HepG2 (cell line): ENCODE measurements around the gene FGF19. TPM values are rescaled to one million over a fixed set of nuclear protein-coding genes. Genes with fewer than 3 reads are reported as not detected.

ENCODE experiments used
- BATF2 ChIP-seq: sonication (generic); formaldehyde crosslinking; IDR thresholded peaks from 2 replicates; pipeline ENCODE4 v1.8.0; 2022; ENCODE audit warnings: mild to moderate bottlenecking, missing genetic modification reagents, moderate library complexity
- BRF2 ChIP-seq: sonication (generic); formaldehyde crosslinking; IDR thresholded peaks from 2 replicates; pipeline ENCODE4 v1.8.1; 2022; ENCODE audit warnings: mild to moderate bottlenecking, missing genetic modification reagents
- CERS6 ChIP-seq: sonication (generic); formaldehyde crosslinking; IDR thresholded peaks from 2 replicates; pipeline ENCODE4 v1.5.0; 2020; ENCODE audit warnings: missing genetic modification reagents
- DMAP1 ChIP-seq: IDR thresholded peaks from 2 replicates; pipeline ENCODE4 v1.6.1; 2016
- ELF1 ChIP-seq: sonication (generic); formaldehyde crosslinking; IDR thresholded peaks from 2 replicates; pipeline ENCODE4 v1.4.0; 2020; ENCODE audit warnings: missing genetic modification reagents
- ELK4 ChIP-seq: sonication (generic); formaldehyde crosslinking; IDR thresholded peaks from 2 replicates; pipeline ENCODE4 v1.9.0; 2021; ENCODE audit warnings: missing genetic modification reagents, borderline replicate concordance
- FOXJ3 ChIP-seq: sonication (generic); formaldehyde crosslinking; IDR thresholded peaks from 2 replicates; pipeline ENCODE4 v1.4.0; 2020; ENCODE audit warnings: missing genetic modification reagents, mild to moderate bottlenecking, borderline replicate concordance
- HOXA5 ChIP-seq: sonication (generic); formaldehyde crosslinking; IDR thresholded peaks from 2 replicates; pipeline ENCODE4 v1.4.0; 2020; ENCODE audit warnings: missing genetic modification reagents
- NR2F1 ChIP-seq, 2 experiments: fragments of 450-650 bp in 1 of 2; formaldehyde crosslinking in 1 of 2; IDR thresholded peaks; 2 replicates each; pipeline versions ENCODE4 v1.5.0 to v1.6.1; 2016 to 2020; ENCODE audit warnings: mild to moderate bottlenecking in 1 of 2, missing compliant biosample characterization in 1 of 2, missing genetic modification reagents in 1 of 2, moderate library complexity in 1 of 2
- RBM39 ChIP-seq: fragments of 200-400 bp; formaldehyde crosslinking; IDR thresholded peaks from one replicate; pipeline ENCODE4 v1.6.1; 2018; ENCODE audit warnings: antibody characterized with exemption, mild to moderate bottlenecking, low read depth, low read length; ENCODE audit not compliant: poor library complexity, severe bottlenecking
- RNF2 ChIP-seq: fragments of 450-650 bp; conservative IDR thresholded peaks from 2 replicates; pipeline ENCODE4 v1.6.1; 2016; ENCODE audit warnings: low read depth
- SETDB1 ChIP-seq: sonication (generic); formaldehyde crosslinking; IDR thresholded peaks from 2 replicates; pipeline ENCODE4 v1.5.1; 2020; ENCODE audit warnings: missing genetic modification reagents, mild to moderate bottlenecking, borderline replicate concordance
- SMC3 ChIP-seq: IDR thresholded peaks from 2 replicates; pipeline ENCODE4 v1.6.1; 2011; ENCODE audit warnings: low read length, improper control_type of control experiment
- SP4 ChIP-seq: sonication (generic); formaldehyde crosslinking; IDR thresholded peaks from 2 replicates; pipeline ENCODE4 v1.8.1; 2023; ENCODE audit warnings: mild to moderate bottlenecking, missing genetic modification reagents
- SP5 ChIP-seq: IDR thresholded peaks from 2 replicates; pipeline ENCODE4 v1.6.1; 2016; ENCODE audit warnings: low read depth, borderline replicate concordance
- STAT6 ChIP-seq: sonication (generic); formaldehyde crosslinking; IDR thresholded peaks from 2 replicates; pipeline ENCODE4 v1.4.0; 2020; ENCODE audit warnings: missing genetic modification reagents, mild to moderate bottlenecking, borderline replicate concordance
- TEF ChIP-seq: sonication (generic); formaldehyde crosslinking; IDR thresholded peaks from 2 replicates; pipeline ENCODE4 v1.5.0; 2020; ENCODE audit warnings: missing genetic modification reagents
- ZMYM4 ChIP-seq: sonication (generic); formaldehyde crosslinking; IDR thresholded peaks from 2 replicates; pipeline ENCODE4 v1.8.1; 2023; ENCODE audit warnings: mild to moderate bottlenecking, missing genetic modification reagents
- ZNF30 ChIP-seq: sonication (generic); formaldehyde crosslinking; IDR thresholded peaks from 2 replicates; pipeline ENCODE4 v1.5.0; 2020; ENCODE audit warnings: mild to moderate bottlenecking, missing genetic modification reagents
- ZNF510 ChIP-seq: sonication (generic); formaldehyde crosslinking; IDR thresholded peaks from 2 replicates; pipeline ENCODE4 v1.4.0; 2020; ENCODE audit warnings: low read depth, mild to moderate bottlenecking, missing genetic modification reagents
- ZNF557 ChIP-seq: sonication (generic); formaldehyde crosslinking; IDR thresholded peaks from 2 replicates; pipeline ENCODE4 v1.4.0; 2020; ENCODE audit warnings: missing genetic modification reagents
- ZNF773 ChIP-seq: sonication (generic); formaldehyde crosslinking; IDR thresholded peaks from 2 replicates; pipeline ENCODE4 v1.4.0; 2020; ENCODE audit warnings: missing genetic modification reagents, borderline replicate concordance
- ZSCAN12 ChIP-seq: sonication (generic); formaldehyde crosslinking; IDR thresholded peaks from 2 replicates; pipeline ENCODE4 v1.9.0; 2021; ENCODE audit warnings: mild to moderate bottlenecking, missing genetic modification reagents
- polyA plus RNA-seq, 8 experiments: library from polyadenylated mRNA; depleted of rRNA in 3 of 8; stranded (reverse) in 7 of 8; unstranded in 1 of 8; fragments of >200 nt; fragmentation: Illumina TruSeq in 4 of 8; extraction: Trizol in 4 of 8; gene quantifications; 2 replicates each; pipeline versions ENCODE4 v1.2.1 to v1.2.3, GENCODE V29; 2011 to 2016; ENCODE audit warnings: low read depth in 4 of 8, missing spikeins in 1 of 8, mixed read lengths in 1 of 8; ENCODE audit not compliant: insufficient read depth in 1 of 8
- total RNA-seq, 5 experiments: library from RNA; depleted of rRNA; stranded (reverse); fragments of >200 nt; fragmentation: Illumina TruSeq; extraction: Trizol; gene quantifications; 2 replicates each; pipeline ENCODE4 v1.2.3, GENCODE V29; 2016; ENCODE audit warnings: low read depth in 1 of 5

FGF19 gene
- total and polyA plus RNA-seq, 2 of the 13 experiments (the other 11 are each of a cell fraction or from before 2014, with no cell fraction given), result 0.07 TPM; not detected in 1

- TF ChIP-seq SETDB1 (CRISPR knock-in tag) (no peak), HOXA5 (CRISPR knock-in tag) (0 out of 2 replicates have a peak, but pooled peaks have one; percentile 26), SP4 (CRISPR knock-in tag) (peak; percentile 58; the same call in 1 of the 2 replicates), RBM39 (no peak), ZNF510 (CRISPR knock-in tag) (peak; percentile 87; the same call in 1 of the 2 replicates), ZSCAN12 (CRISPR knock-in tag) (0 out of 2 replicates have a peak, but pooled peaks have one; percentile 24), ELF1 (peak; percentile 70), SP5 (CRISPR knock-in tag) (peak; percentile 100), FOXJ3 (CRISPR knock-in tag) (peak; percentile 84), ZNF557 (CRISPR knock-in tag) (no peak), ZNF773 (CRISPR knock-in tag) (no peak), ZNF30 (CRISPR knock-in tag) (no peak), STAT6 (CRISPR knock-in tag) (no peak), ZMYM4 (CRISPR knock-in tag) (peak; percentile 54), DMAP1 (CRISPR knock-in tag) (peak; percentile 89), BATF2 (CRISPR knock-in tag) (peak; percentile 76; the same call in 1 of the 2 replicates), ELK4 (CRISPR knock-in tag) (no peak), SMC3 (no peak; the same call in 1 of the 2 replicates), CERS6 (CRISPR knock-in tag) (no peak), TEF (CRISPR knock-in tag) (peak; percentile 70; the same call in 1 of the 2 replicates), NR2F1 (CRISPR knock-in tag; IDR thresholded peaks at IDR 0.05) (no peak), RNF2 (no peak; the same call in 1 of the 2 replicates), BRF2 (CRISPR knock-in tag) (peak; percentile 23; the same call in 1 of the 2 replicates)
These were observed 45.8 kb downstream of the FGF19 start (continued) for GRCh38 chr11:69657911-69658625.
